ENCODE results near the gene B3GAT1.

GRCh38 chr11:134404575-134405341, 7.3 kb downstream of the B3GAT1 start:
- TF ChIP-seq POLR2A (IDR thresholded peaks at IDR 0.05; ENCODE audit: low read depth, low read length) (no peak), POLR2AphosphoS5 (IDR thresholded peaks at IDR 0.05; ENCODE audit: low read depth, low read length) (no peak)
